GM18873 (cell line): Measurements from ENCODE around the gene UBTF.

Experiments
- ATAC-seq: cut with Tn5 transposase; IDR thresholded peaks from one replicate; pipeline ENCODE4 v1.9.1; 2021; ENCODE audit warnings: mild to moderate bottlenecking, moderate library complexity, moderate number of reproducible peaks; ENCODE audit not compliant: unreplicated experiment, low FRiP score

Gene UBTF

DNA sequence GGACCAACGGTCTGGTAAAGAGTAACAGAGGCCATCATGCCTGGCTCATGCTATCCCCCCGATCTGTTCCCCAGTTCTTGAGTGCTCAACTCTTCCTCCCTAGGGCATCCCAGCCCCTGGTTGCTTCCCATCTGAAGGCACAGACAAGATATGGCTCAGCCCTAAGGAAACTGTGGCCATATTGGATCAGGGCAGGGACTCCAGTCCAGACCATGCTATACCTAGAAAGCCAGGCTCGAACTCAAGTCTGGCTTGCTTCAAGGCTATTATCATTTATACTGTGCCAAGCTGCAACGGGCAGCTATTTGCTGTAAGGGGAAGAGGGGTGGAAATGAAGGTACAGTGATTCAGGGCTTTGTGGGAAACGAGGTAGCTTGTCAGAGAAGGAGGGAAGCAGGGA, 2.8 kb downstream of the UBTF start:
- no peak for ATAC-seq

DNA sequence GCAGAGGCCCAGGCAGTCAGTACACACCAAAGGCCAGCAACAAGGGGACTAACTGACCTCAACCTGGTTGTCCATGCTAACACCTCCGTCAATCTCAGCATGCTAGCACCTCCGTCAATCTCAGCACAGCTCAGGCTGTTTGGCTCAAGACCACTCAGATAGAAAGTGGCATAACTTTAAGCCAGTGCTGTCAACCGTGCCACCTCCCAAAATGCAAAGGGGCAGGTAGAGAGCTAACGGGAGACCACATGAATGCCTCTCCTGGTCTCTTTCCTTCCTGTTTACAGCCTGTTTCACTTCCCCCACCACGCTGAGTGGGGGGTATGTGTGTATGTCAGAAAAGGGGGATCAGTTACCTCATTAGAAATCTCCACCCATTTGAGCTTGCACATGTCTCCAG, 3.3 kb downstream of the UBTF start:
- ATAC-seq = no peak

DNA sequence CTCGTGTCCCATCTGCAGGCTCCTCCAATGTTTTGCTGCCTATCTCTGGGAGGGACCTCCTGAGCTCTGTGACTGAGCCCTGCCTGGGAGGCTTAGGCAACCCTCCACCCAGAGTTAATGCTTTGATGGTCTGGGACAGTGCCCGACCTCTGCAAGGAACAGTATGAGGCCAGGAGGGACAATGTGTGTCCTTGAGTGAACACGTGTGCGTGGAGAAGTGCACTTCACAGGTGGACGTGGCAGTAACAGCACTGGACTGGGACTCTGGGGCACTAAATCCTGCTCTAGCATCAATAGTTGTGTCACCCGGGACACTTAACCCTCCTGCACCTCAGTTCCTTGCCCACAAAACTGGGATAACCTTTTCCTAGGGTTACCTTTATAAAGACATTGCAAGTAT, 4.6 kb downstream of the UBTF start:
- no peak for ATAC-seq

DNA sequence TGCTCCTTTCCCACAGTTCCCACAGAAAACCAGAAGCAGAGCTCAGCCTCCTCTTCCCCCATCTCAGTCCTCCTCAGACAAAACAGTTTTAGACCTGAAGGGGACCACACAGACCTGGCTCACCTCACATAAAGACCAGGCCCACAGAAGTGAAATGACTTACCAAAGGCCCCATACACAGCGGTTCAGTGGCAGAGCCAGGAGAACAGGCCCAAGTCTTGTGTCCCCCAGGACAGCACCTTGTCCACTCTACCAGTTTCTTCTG, 5.3 kb downstream of the UBTF start:
- no peak for ATAC-seq

DNA sequence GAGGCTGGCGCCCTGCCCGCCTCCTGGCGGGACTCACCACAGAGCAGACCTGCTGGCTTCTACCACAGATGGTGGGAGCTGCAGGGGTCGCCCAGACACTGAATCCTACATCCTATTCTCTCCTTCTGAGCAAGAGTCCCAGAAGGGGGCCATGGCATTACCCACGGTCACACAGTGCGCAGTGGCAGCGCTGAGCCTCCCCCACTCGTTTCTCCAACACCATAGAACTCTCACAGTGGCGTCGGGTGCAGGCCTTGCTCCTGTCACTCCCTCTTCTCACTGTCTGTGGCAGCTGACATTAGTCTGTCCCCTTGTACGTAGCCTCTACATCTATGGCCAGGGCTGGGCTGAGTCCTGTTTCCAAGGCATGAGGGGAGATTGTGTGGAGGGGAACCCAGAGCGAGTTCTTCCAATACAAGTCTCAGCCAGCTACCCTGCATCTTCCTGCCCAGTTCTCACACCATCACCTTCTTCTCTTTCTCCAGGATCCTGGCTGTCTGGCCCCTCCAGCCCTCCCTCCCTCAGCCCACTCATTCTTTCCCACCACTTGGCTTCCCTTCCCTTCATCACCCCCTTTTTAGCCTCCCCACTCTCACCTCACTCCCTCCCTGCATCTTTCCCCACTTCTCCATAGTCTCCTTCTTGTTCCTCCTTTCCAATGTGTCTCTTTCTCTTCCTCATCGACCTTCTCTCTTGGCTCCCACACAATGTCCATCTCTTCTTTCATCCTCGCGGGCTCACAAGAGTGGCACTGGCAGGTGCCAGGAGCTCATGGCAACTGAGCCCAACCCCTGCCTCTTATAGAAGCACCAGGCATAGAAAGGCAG, 5.9 kb downstream of the UBTF start:
- no peak for ATAC-seq

DNA sequence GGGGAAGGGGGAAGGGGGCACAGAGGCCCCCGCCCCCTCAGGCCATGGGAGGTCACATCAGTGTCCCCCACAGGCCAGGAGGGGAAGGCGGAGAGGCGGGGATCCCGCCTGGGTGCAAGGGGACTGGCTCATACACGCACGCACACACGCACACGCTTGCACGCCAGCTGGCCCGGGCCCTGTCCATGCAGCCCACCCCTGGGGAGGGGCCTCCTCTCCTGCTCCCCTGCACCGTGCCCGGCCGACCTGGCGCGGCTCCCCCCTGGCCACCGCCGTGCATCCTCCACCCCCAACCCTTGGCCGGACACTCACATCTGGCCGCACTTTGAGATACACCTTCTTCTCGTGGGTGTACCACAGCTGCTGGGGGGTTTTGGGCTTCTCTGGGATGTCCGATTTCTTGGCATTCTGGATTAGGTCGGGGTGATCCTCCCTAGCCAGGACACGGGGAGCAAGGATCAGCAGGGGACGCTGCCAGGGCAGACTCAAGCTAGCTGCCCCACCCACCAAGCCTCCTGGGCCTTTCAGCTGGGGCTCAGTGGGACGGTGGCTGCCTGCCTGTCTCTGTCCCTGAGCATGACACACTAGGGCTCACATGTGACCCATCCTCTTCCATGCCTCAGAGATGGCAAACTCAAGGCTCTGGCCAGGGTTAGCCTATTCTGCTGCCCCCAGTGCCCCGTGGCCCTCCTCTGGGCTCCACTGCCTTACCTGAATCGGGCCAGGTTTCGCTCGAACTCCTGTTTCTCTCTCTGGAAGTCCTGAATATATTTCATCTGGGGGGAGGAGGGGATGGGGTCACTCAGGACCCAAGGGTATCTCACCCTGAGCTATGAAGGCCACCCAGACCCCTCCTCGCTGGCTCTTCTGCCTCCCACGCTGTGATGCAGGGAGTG, 6.7 kb downstream of the UBTF start:
- no peak for ATAC-seq

DNA sequence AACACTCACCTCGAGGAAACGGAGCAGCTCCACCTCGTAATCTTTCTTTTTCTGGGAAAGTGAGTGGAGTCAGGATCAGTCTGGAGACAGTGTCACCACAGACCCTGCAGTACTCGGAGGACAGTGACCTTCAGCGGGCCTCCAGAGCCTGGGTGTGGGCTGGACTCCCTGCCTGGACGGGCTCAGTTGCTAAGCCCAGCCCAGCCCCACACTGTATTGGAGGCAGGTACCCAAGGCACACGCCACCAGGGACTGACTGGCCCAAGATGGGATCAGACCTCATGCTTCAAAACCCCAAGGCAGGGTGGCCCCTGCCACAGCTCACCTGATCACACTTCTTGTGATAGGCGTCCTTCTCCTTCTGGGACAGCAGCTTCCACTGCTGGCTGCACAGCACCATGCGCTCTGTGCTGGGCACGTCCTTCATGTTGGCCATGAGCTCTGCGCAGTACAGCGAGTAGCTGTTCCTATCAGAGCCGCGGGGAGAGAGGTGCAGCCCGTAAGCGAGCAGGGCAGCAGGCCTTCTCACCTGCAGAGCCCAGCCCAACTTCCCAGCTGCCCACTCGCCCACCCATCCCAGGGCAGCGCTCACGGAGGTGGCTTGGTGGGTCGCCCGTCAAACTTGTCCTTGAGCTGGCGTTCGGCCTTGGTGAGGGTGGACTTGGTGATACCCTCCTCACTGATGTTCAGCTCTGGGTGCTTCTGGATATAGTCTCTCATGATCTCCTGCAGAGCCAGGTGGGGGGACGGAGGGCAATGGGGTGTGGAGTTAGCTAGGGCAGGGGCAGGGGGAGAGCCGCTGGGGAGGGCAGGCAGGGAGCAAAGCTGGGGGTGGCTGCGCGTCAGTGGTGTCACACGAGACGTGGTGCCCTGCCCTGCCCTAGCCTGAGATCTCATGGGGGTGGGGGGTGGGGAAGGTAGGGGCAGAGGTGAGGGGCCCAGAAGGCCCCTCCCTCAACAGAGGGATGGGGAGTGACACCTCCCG, 7.9 kb downstream of the UBTF start:
- ATAC-seq = no peak

DNA sequence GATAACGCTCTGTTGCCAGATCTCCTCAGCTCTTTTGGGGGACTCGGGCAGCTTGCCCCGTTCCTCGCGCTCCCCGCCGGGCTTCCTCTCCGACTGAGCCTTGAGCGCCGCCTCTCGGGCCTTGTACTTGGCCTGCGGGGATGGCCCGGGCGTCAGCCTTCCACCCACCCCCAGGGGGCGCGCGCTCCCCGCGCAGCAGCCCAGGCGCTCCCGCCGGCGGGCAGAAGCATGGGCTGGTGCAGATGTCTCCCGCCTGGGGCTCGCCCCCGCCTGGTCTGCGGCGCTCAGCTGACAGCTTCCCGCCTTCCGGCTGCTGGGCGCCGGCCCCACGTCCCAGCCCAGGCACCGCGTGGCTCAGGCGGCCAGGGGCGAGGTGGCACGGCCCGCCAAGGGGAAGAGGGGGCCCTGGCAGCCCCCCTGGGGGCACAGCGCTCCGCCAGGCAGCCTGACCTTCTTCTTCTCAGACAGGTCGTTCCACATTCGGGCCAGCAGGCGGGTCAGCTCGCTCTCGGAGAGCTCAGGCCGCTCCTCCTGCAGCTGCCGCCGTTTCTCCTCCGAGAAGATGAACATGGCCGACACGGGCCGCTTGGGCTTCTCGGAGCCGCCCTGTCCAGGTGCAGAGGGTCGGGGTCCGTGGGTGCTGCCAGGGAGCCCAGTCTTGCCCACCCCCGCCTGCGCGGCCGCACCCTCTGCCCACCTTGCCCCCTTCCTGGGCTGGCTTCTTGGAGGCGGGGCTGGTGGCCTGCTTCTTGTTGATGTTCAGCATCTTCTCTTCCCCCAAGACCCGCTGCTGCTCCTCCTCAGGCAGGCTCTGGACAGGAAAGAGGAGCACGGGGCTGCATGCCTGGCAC, 8.9 kb downstream of the UBTF start:
- no peak for ATAC-seq

DNA sequence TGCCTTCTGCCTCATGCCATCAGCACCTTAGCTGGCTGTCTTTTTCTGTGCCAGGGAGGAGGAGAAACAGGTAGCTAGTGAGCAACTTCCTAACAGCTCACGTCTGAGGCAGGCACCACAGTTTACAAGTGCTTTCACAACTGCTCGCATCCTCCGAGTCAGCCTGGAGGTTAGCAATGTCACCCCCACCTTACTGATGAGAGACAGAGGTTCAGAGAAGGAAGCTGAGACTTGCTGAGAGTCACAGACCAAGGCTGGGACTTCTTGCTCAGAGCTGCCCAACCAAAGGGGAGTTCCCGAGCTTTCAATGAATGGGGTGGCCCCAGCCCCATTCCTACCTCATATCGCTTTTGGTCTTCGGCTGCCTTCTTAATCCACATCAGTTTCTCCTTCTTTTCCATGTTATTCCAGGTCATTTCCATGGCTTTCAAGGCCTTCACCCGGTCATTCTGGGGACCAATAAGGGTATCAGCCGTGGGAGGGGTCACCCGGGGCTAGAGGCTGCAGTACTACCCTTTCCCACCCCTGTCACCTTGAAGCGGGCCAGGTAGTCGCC, 9.6 kb downstream of the UBTF start:
- ATAC-seq = no peak

DNA sequence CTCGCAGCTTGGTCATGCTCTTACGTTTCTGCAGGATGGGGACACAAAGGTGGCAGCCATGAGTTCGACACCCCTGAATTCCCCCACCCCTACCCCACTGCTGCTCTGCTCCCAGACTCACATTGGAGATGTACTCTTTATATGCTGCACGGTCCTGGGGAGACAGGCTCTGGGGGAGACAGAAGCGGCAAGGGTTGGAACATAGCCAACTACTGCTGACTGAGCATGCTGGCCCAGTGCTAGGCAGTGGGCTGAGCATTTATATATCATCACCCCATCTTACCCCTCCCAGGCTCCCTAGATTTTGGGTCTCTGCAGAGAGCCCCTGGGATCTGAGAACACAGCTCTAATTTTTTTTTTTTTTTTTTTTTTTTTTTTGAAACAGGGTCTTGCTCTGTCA, 11.7 kb downstream of the UBTF start:
- ATAC-seq = no peak

DNA sequence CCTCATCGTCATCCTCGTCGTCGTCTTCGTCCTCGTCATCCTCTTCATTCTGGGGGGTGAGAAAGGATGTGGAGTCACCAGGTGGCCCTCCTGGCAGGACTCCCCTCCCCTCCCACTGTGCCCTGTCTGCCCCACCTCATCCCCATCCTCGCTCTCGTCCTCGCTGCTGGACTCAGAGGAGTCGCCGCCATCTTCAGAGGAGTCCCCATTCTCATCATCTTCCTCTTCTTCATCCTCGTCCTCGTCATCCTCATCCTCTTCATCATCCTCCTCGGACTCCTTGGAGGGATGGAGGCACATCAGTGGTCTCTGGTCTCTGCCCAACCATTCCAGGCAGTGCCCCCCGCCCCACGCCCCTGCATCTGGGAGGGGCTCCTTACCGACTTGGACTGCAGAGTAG, 12.2 kb downstream of the UBTF start:
- ATAC-seq = no peak

DNA sequence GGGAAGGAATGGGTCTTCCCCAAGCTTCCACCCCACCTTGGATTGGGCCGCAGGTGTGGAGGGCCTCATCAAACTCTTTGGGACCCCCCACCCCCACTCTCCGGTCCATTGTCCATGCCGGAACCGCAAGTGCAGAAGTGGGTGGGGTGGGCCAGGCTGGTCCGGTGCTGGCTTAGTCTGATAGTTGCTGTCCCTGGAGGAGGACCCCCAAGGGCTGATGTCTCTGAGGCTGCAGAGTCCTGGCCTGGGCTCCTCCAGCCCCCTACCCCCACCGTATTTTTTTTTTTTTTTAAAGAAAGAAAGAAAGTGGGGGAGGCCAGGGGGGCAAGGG, 12.7 kb downstream of the UBTF start:
- ATAC-seq = no peak

DNA sequence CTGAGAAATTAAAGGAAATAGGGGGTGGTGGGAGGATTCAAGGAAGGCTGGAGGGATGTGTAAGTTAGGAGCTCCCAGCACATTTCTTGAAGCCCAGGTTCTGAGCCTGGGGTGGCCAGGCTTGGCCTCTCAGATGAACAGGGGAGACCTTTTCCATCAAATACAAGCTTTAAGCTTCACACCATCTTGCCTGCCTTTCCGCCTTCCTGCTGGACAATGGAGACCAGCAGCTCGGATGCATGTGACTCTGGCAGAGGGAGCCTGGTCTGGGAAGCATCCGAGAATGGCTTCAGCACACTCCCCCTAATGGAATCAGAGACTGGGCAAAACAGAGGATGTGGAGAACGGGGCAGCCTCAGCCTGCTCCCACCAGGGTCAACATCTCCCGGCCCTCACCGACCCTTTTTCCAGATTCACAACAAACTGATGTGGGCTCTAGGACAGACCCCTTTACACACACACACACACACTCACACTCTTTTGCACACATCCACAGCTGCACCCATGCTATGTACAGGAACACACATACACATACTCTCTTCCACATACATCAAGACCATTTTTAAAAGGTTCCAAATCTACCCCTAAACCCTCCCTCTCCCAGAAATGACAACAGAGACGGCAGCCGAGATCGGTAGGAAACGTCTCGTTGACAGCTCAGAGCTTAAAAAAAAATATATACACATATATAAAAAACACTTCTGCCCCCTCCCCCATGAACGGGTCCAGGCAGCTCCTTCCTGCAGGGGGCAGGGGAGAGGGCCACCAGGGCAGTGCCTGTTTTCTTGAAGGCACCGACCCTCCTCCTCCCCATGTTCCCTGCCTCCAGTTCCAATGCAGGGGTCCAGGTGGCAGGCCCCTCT, 13.3 kb downstream of the UBTF start:
- ATAC-seq = no peak

DNA sequence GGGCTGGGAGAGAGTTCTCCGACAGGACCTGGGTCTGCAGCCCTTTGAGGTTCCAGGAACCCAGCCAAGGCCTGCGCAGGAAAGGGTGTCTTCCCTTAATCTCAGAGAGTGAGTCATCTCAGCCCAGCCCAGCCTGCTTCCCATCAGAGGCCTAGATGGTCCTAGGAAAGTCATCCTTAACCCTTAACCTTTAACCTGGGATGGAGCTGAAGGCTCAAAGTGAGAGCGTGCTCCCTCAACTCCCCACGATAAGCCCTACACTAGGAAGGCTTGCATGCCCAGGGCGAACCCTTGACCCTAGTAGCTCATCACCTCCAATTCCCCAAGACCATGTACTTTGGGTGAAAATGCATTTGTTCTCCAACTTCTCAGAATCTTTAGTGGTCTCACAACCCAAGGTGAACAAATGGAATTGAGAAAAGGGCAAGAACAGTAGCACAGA, 15.0 kb downstream of the UBTF start:
- ATAC-seq = no peak

DNA sequence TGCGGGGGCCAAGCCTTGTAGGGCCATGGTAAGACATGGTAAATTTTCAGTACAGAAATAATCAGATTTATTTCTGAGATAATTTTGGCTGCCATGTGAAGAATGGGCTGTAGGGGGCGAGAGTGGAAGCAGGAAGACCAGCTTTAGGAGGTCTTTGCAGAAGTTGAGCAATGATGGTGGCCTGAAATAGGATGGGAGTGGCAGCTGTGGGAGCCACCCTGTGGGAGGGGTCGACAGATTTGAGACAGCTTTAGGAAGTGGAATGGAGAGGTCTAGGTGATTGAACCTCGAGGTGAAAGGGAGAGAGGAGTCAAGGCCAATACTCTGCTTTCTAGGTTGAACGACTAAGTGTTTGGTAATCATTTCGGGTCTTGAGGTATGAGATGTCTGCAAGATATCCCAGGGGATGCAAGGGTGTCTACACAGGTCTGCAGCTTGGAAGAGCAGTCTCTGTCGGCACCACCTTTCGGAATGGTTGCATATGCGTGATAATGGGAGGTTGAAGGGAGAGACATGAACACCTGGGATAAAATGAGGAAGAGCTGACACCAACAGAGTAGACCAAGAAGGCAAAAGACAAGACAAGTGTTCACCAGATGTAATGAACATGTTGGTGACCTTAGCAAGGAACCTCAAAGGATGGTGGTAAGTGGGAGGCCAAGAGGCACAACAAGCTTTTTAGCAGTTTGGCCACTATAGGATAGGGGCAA, 15.6 kb downstream of the UBTF start:
- ATAC-seq = no peak

DNA sequence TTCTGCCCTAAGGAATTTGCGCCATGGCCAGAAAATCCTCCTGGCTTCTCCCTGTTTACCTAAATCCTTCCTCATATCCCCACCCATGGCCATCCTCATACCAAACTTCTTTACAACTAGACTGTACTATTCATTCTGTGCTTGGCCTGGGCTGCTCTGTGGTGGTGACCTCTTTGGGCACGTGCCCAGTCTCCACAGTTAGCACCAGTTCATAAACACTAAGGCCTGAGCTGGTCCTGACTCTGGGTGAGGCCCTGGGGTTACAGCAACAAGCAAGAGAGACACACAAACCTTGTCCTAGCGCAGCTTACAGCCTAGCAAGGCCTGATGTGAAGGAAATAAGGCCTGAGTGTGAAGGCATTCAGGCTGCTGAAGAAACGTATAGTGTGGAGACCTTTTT, 16.7 kb downstream of the UBTF start:
- no peak for ATAC-seq

DNA sequence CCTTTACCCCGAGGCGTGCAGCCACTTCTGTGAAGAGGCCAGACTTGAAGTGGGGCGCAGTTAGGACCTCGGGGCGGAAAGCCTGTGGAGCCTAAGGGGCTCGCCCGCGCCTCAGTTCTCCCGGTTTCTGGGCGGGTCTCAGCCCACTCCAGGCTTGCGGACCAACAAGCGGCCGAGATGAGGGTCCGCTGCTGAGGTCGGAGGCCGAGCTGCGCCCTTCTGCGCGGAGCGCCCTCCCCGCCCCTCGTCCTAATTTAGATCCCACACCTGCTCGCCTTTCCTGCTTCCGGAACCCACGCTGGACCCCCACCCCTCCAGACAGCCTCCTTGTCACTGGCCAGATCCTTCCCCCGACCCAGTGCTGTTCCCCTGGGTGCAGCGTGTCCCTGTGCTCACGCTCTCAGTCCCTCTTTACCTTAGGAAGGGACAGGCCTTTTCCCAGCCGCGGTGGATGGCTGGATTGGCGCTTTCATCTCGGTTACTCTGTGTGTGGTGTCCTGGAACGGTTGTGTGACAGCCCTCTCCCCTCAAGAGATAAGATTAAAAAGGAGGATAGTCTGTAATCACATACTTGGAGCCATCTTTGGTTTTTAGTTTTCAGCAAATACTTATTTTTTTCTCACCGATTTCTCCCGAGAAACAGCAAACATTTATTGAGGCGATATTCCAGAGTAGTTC, 18.9 kb downstream of the UBTF start:
- no peak for ATAC-seq
